SK-N-MC (cell line): ENCODE measurements around the gene SYNPO2.

Source experiments
- EZH2 ChIP-seq: fragments of 200-600 bp; sonication (generic); IDR thresholded peaks from one replicate; pipeline ENCODE4 v1.6.1; 2017; ENCODE audit warnings: antibody characterized with exemption
- FOXP2 ChIP-seq: optimal IDR thresholded peaks from 2 replicates; pipeline ENCODE3; 2011; ENCODE audit warnings: mild to moderate bottlenecking, moderate library complexity; ENCODE audit not compliant: insufficient read depth; ENCODE audit errors: extremely low read length, control extremely low read depth
- POLR2AphosphoS5 ChIP-seq: IDR thresholded peaks from 2 replicates; pipeline ENCODE4 v1.6.1; 2012; ENCODE audit warnings: mild to moderate bottlenecking, low read depth, low read length, borderline replicate concordance

DNA sequence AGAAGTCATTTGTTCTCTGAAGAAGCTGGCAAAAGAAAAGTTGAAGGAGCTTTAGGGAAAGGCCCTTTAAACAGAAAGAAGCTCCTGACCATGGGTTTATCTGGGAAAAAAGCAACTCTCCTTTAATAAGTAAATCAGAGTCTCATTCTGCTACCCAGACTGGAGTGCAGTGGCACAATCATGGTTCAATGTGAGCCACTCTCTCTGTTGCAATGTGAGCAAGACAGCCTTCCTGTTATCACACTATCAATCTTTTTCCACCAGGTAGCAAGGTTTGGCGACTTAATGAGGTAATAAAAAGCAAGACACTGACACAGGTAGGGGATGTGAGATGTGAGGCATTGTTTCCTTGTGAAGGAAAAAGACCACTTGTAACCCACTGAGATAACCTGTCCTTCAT, 111.3 kb downstream of the SYNPO2 start:
- no peak for TF ChIP-seq POLR2AphosphoS5
- no peak for TF ChIP-seq FOXP2
- TF ChIP-seq EZH2 = no peak
